Gastroesophageal sphincter (tissue), 3 donors: Measurements from ENCODE around the gene PTGR1.

Experiments
- POLR2AphosphoS5 ChIP-seq: sonication (generic); formaldehyde crosslinking; IDR thresholded peaks from one replicate; pipeline ENCODE4 v1.6.1; 2017; ENCODE audit warnings: antibody characterized with exemption
- TF ChIP-seq, protein P1 (sequence below), 4 experiments: fragments of 200-600 bp in 2 of 4; fragments of 450-650 bp in 2 of 4; sonication (generic) in 1 of 4; IDR thresholded peaks; one replicate each; pipeline ENCODE4 v1.5.1; 2017 to 2019; ENCODE audit warnings: antibody characterized with exemption in 4 of 4, mild to moderate bottlenecking in 2 of 4, moderate library complexity in 2 of 4

DNA sequence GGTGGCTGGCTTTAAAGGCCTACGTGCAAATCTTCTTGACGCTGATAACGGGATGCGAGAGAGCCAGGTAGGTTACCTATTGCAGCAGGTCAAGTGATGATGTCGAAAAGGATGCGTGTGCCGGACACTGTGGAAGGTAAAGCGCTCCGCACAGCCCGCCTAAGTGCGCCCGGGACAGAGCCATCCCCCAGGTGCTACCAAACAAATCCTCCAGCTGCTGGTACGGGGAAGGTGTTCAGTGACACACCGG is 31.4 kb upstream of the PTGR1 start:
- TF ChIP-seq, protein P1, sequence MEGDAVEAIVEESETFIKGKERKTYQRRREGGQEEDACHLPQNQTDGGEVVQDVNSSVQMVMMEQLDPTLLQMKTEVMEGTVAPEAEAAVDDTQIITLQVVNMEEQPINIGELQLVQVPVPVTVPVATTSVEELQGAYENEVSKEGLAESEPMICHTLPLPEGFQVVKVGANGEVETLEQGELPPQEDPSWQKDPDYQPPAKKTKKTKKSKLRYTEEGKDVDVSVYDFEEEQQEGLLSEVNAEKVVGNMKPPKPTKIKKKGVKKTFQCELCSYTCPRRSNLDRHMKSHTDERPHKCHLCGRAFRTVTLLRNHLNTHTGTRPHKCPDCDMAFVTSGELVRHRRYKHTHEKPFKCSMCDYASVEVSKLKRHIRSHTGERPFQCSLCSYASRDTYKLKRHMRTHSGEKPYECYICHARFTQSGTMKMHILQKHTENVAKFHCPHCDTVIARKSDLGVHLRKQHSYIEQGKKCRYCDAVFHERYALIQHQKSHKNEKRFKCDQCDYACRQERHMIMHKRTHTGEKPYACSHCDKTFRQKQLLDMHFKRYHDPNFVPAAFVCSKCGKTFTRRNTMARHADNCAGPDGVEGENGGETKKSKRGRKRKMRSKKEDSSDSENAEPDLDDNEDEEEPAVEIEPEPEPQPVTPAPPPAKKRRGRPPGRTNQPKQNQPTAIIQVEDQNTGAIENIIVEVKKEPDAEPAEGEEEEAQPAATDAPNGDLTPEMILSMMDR (IDR thresholded peaks at IDR 0.05), result no peak
- no peak for TF ChIP-seq POLR2AphosphoS5
